ENCODE measurements around the gene CTNNA2.

DNA sequence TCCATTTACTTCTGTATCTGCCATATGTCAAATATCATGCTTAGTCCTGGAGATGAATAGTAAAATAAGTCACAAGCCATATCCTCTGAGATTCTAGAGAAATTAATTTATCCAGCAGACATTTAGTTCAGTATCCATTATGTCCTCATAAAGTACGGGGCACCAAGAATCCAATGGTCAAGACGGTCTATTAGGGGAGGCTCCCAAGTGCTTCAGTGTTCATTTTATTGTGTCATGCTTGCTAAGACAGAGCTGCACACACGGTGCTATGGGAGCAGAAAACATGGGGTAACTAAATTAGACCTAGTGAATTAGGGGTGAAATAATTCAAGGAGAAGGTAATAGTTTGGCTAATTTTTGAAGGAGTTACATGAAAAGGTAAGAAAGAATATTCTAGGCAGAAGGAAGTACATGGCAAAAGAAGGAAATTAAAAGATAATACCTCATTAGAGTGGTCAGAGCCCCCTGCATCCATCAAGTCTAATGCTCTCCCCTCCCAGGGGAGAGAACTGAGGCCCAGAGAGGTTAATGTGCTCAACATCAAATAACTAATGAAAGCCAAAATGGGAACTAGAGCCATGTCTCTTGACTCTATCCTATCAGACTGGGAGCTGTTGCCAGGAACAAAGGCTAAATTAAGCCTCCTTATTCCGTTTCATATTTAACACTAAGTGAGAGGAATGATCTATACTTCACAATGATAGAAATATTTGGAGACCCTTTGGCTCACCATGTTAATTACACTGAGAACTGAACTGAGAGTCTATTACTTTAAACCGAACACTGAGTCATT, 433.0 kb downstream of the CTNNA2 start:
- no peak for TF ChIP-seq CTCF (IDR thresholded peaks at IDR 0.05)
- no peak for TF ChIP-seq POLR2A (IDR thresholded peaks at IDR 0.05)
